ENCODE results near the gene MTFR2.

The MTFR2 gene

DNA sequence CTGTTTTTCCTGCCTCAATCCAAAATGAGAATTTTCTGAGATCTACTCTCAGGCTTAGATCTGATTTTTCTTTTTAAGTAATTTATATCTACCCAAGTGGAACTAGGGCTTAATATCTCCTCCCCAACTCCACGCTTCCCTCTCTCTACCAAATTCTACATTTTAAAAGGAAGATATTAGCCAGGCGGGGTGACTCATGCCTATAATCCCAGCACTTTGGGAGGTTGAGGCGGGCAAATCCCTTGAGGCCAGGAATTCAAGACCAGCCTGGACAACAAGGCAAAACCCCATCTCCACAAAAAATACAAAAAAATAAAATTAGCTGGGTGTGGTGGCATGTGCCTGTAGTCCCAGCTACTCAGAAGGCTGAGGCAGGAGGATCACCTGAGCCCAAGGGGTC is 61.0 kb downstream of the MTFR2 start:
- DNase-seq, result no peak

DNA sequence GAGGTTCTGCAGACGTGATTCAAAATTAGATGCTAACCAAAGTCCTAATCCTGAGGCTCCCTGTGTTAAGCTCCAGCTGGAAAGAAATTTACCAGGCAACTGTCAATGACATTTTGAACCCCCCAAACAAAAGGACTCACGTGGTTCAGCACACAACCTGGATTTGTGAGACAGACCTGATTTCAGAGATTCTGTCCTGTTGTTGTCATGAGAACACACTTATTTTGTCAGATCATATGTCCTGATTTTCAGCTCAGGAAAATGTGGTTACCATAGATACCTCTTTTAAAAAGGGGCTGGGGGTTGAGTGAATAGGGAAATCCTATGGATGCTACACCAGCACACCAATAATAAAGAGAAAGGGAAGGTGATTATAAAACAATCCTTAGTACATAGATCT is 61.6 kb downstream of the MTFR2 start:
- no peak for DNase-seq

GRCh38 chr6:136186363-136186762 is 63.7 kb downstream of the MTFR2 start:
- DNase-seq, result no peak

GRCh38 chr6:136184738-136185137 is 65.4 kb downstream of the MTFR2 start:
- DNase-seq, result no peak

- no peak for DNase-seq
These were observed 68.2 kb downstream of the MTFR2 start for GRCh38 chr6:136181861-136182260.

- no peak for DNase-seq
These were observed 68.6 kb downstream of the MTFR2 start for GRCh38 chr6:136181512-136181833.

All from amygdala (tissue), 56 donors.